Fibroblast of villous mesenchyme (primary cell): Measurements from ENCODE around the gene ACBD6. TPM values are rescaled to one million over a fixed set of nuclear protein-coding genes. Genes with fewer than 3 reads are reported as not detected.

Experiments
- DNase-seq: peaks from one replicate; pipeline ENCODE4 v3.0.0-alpha.2; 2010; ENCODE audit warnings: low read depth
- H3K4me3 ChIP-seq: 2 replicates; pipeline ENCODE4 v1.5.1; 2011; ENCODE audit warnings: low read depth, mild to moderate bottlenecking, low read length
- total RNA-seq: library from RNA; depleted of rRNA; stranded (reverse); fragments of >200 nt; gene quantifications from 2 replicates; pipeline ENCODE4 v1.2.3, GENCODE V29; 2012
- TF ChIP-seq, protein P1 (sequence below): IDR thresholded peaks from 2 replicates; pipeline ENCODE4 v1.5.1; 2012; ENCODE audit warnings: low read depth, mild to moderate bottlenecking, low read length; ENCODE audit not compliant: insufficient read depth

Gene ACBD6
- total RNA-seq, 1 donor = 44.5 TPM

GRCh38 chr1:180249725-180250498 is 252.5 kb downstream of the ACBD6 start:
- no peak for DNase-seq
- H3K4me3 ChIP-seq = no peak overlapping the region
- TF ChIP-seq, protein P1, sequence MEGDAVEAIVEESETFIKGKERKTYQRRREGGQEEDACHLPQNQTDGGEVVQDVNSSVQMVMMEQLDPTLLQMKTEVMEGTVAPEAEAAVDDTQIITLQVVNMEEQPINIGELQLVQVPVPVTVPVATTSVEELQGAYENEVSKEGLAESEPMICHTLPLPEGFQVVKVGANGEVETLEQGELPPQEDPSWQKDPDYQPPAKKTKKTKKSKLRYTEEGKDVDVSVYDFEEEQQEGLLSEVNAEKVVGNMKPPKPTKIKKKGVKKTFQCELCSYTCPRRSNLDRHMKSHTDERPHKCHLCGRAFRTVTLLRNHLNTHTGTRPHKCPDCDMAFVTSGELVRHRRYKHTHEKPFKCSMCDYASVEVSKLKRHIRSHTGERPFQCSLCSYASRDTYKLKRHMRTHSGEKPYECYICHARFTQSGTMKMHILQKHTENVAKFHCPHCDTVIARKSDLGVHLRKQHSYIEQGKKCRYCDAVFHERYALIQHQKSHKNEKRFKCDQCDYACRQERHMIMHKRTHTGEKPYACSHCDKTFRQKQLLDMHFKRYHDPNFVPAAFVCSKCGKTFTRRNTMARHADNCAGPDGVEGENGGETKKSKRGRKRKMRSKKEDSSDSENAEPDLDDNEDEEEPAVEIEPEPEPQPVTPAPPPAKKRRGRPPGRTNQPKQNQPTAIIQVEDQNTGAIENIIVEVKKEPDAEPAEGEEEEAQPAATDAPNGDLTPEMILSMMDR = no peak

DNA sequence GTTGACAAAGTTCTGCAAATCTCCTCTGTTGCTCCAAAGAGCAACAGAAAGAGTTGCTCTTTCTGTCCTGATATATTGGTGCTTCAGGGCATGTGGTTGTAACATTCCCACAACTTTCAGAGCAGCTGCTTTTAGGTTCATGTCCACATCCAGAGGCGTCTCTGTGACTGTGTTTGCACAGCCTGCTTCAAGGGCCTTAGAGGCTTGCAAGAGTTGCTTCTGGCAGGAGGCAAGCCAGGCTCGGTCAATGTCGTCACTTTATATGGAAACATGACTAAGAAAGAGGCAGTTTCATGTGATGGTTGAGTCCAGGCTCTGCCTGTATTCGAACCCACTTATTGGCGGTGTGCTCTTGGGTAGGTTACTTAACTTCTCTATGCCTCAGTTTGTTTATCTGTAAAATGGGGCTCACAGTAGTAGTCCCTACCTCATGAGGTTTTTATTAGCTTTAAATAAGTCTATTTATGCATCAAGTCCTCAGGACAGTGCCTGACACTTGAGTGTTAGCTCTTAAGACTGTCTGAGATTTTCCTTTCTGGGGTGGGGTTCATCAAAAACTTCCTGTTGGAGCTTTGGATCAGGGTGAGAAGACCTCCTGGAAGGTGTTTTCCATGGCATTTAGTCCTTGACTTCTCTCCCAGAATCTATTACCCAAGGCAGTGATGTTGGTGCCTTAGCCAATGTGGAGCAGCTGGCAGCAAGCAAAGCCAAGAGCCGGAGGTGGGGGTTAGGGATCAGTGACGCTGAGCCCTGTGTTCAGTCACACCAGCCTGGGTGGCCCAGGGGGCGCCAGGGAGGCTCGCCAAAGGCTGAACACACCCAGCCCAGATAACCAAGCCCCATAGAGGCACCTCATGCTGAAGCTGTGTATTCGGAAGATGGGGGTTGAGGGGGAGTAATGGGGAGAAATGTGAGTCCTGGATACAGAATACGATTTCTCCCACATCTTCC is 253.4 kb downstream of the ACBD6 start:
- no peak for DNase-seq
- TF ChIP-seq, protein P1 = no peak
- H3K4me3 ChIP-seq = no peak overlapping the region

DNA sequence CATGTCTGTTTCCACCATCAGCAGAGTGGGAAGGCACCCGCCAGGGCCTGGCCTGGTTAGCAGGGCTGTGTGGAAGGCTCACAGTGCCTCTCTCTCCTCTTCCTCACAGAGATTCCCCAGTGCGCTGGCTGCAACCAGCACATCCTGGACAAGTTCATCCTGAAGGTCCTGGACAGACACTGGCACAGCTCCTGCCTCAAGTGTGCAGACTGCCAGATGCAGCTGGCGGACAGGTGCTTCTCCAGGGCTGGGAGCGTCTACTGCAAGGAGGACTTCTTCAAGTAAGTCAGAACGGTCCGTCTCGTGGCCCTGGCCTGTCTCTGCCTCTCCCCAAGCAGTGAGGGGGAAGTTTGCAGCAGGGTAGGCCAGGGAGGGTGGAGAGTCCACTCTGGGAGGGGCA is 254.2 kb downstream of the ACBD6 start:
- TF ChIP-seq, protein P1 = no peak
- H3K4me3 ChIP-seq = no peak overlapping the region
- no peak for DNase-seq

DNA sequence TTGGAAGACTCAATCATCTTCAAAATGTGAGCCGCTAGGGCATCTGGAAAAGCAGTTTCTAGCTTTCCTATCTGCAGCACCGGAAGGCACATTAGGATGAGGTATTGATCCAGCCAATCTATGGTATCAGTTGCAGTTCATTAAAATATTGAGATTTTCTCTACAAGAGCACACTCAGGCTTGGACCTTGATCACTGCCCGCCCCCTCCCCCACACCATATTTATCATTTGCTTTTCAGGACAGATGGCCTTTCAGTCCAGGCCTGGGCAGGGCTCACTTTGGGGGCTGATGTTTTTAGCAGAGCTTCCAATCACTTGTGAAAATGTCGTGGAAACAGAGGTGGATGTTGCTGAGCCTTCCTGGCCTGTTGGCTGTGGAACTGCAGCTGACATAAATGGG is 254.8 kb downstream of the ACBD6 start:
- TF ChIP-seq, protein P1 = no peak
- no peak overlapping the region for H3K4me3 ChIP-seq
- DNase-seq = no peak

DNA sequence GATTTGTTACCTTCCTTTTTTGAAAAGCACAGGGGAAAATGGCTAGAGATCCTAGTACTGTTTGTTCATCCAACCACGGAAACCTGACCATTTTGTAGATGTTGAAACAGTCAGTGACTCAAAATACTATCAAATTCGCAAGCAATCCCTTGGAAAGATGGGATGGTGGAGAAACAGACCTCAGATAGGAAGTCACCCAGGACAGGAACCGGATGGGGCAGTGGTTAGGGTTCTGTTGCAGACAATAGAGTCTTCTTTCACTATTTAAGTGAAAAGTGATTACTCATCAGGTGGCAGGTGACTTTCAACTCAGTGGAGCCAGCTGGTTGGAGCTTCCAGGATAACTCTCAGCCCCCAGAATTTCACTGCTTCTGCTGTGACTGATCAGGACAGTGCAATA is 255.3 kb downstream of the ACBD6 start:
- TF ChIP-seq, protein P1 = no peak
- DNase-seq = no peak
- no peak overlapping the region for H3K4me3 ChIP-seq

DNA sequence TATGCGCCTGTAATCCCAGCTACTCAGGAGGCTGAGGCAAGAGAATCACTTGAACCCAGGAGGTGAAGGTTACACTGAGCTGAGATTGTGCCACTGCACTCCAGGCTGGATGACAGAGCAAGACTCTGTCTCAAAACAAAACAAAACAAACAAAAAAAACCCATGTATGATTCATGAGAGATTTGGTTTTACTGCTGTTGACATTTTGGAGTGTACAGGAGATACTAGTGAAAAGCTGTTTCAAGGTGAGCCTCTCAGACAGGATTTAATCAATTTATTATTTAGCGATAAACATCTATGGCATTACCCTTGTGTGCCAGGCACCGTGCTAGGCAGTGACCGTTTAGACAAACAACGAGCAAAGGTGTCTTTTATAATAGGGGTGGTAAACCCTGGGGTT is 255.8 kb downstream of the ACBD6 start:
- TF ChIP-seq, protein P1 = no peak
- DNase-seq = no peak

More for the DNA sequence above, 255.8 kb downstream of the ACBD6 start:
- no peak overlapping the region for H3K4me3 ChIP-seq
